ENCODE measurements around the gene EXOC2.

Gene EXOC2

DNA sequence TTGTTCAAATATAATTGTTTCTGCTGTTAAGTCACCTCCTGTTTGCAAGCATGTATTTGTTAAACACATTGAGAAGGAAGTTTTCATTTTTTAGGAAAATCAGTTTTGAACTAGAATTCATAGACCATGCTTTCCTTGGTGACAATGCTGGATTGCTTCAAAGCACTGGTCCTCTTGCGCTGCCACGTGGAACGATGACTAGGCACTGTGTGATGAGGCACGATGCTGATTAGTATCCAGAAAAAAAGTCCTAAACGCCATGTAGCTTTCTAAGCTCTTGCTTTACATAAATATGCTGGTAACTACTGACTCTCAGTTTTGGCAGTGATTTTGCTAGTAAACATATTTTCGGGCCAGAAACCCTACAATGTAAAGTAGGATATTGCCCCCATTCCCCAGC is 11.1 kb upstream of the EXOC2 start:
- Histone ChIP-seq H3K27me3 (peaks cover 0 to 9% of the 10 kb centered on the region in 2 donors), H3K4me3 (no peak overlapping the region), H3K36me3 (no peaks in the 10 kb centered on the region), H3K27ac (no peak overlapping the region), H3K4me1 (no peaks in the 10 kb centered on the region), H3K9me3 (no peaks in the 10 kb centered on the region)
- TF ChIP-seq CTCF (IDR thresholded peaks at IDR 0.05) = no peak
- DNase-seq = no peak
- intact Hi-C loops (cut with DNase I; ENCODE audit: low total_unique reads) = no loop called here

DNA sequence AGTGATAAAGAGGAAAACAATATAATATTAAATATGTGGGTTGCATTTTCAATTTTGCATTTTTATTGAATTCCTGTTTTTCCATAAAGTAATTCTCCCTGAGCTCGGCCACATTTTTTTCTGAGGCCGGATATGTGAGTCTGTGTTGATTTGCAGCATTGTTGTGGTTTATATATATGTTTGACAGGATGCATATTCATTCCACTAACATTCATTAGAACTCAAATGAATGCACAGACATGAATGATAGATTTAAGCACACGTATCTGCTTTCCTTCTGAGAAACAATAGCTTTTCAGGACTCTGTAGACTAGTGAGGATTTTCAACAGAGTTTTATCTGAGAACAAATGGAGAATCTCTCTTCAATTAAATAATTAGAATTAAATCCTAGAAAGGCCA is 10.6 kb upstream of the EXOC2 start:
- Histone ChIP-seq H3K9me3 (no peaks in the 10 kb centered on the region), H3K4me1 (no peaks in the 10 kb centered on the region), H3K36me3 (no peaks in the 10 kb centered on the region), H3K4me3 (no peak overlapping the region), H3K27me3 (peaks cover 0 to 9% of the 10 kb centered on the region in 2 donors), H3K27ac (no peak overlapping the region)
- TF ChIP-seq CTCF (IDR thresholded peaks at IDR 0.05) = no peak
- intact Hi-C loops (cut with DNase I; ENCODE audit: low total_unique reads) = no loop called here
- no peak for DNase-seq

GRCh38 chr6:701700-702479 is 9.0 kb upstream of the EXOC2 start:
- intact Hi-C loops (cut with DNase I; ENCODE audit: low total_unique reads) = no loop called here
- DNase-seq = no peak
- Histone ChIP-seq H3K36me3 (no peaks in the 10 kb centered on the region), H3K9me3 (no peaks in the 10 kb centered on the region), H3K27me3 (peaks cover 0 to 9% of the 10 kb centered on the region in 2 donors), H3K4me1 (no peaks in the 10 kb centered on the region), H3K27ac (no peak overlapping the region), H3K4me3 (no peak overlapping the region)
- no peak for TF ChIP-seq CTCF (IDR thresholded peaks at IDR 0.05)

- intact Hi-C loops (cut with DNase I; ENCODE audit: low total_unique reads) = no loop called here
- no peaks in the 10 kb centered on the region for H3K36me3 ChIP-seq
Measured at GRCh38 chr6:701215-701614, 8.3 kb upstream of the EXOC2 start.

GRCh38 chr6:700490-700889 is 7.6 kb upstream of the EXOC2 start:
- Histone ChIP-seq H3K4me3 (no peak overlapping the region), H3K36me3 (no peaks in the 10 kb centered on the region), H3K27ac (no peak overlapping the region), H3K9me3 (no peaks in the 10 kb centered on the region), H3K4me1 (no peaks in the 10 kb centered on the region), H3K27me3 (peaks cover 0 to 9% of the 10 kb centered on the region in 2 donors)
- intact Hi-C loops (cut with DNase I; ENCODE audit: low total_unique reads) = no loop called here
- DNase-seq = no peak
- TF ChIP-seq CTCF (IDR thresholded peaks at IDR 0.05) = no peak

More at GRCh38 chr6:701215-701614, 8.3 kb upstream of the EXOC2 start:
- DNase-seq = no peak
- Histone ChIP-seq H3K9me3 (no peaks in the 10 kb centered on the region), H3K4me1 (no peaks in the 10 kb centered on the region), H3K27me3 (peaks cover 0 to 9% of the 10 kb centered on the region in 2 donors), H3K4me3 (no peak overlapping the region), H3K27ac (no peak overlapping the region)
- no peak for TF ChIP-seq CTCF (IDR thresholded peaks at IDR 0.05)
